Fibroblast of lung (primary cell): ENCODE data around the gene CCDC197. TPM values are rescaled to one million over a fixed set of nuclear protein-coding genes. Genes with fewer than 3 reads are reported as not detected.

ENCODE experiments used
- DNase-seq, 2 donors: peaks; one replicate each; pipeline versions ENCODE4 v3.0.0 to v3.0.0-alpha.2; 2010; ENCODE audit warnings: low read depth in 2 of 2
- H2AFZ ChIP-seq: 2 replicates; pipeline ENCODE4 v1.5.1; 2012; ENCODE audit warnings: low read length, control low read depth, inconsistent platforms
- H3K27ac ChIP-seq: 2 replicates; pipeline ENCODE4 v1.5.1; 2011; ENCODE audit warnings: low read length, control low read depth; ENCODE audit not compliant: insufficient read depth
- H3K27me3 ChIP-seq: 2 replicates; pipeline ENCODE4 v1.5.1; 2011; ENCODE audit warnings: mild to moderate bottlenecking, low read length; ENCODE audit not compliant: control insufficient read depth, insufficient read depth
- H3K36me3 ChIP-seq: 2 replicates; pipeline ENCODE4 v1.5.1; 2011; ENCODE audit warnings: low read length; ENCODE audit not compliant: control insufficient read depth, insufficient read depth
- H3K4me1 ChIP-seq: 2 replicates; pipeline ENCODE4 v1.5.1; 2011; ENCODE audit warnings: low read length; ENCODE audit not compliant: control insufficient read depth, insufficient read depth; ENCODE audit errors: extremely low read depth
- H3K4me2 ChIP-seq: 2 replicates; pipeline ENCODE4 v1.5.1; 2011; ENCODE audit warnings: low read length, control low read depth; ENCODE audit not compliant: insufficient read depth; ENCODE audit errors: extremely low read depth
- H3K4me3 ChIP-seq, 4 experiments: fragments of 200-600 bp in 1 of 4; sonication (generic) in 1 of 4; replicated peaks in 1 of 4; 2 replicates each; pipeline ENCODE4 v1.5.1; 2011 to 2016; ENCODE audit warnings: low read length in 4 of 4, low read depth in 3 of 4, mild to moderate bottlenecking in 3 of 4, control low read depth in 2 of 4, inconsistent platforms in 1 of 4, mixed read lengths in 1 of 4; ENCODE audit not compliant: insufficient read depth in 1 of 4; ENCODE audit errors: control extremely low read depth in 1 of 4
- H3K79me2 ChIP-seq: 2 replicates; pipeline ENCODE4 v1.5.1; 2012; ENCODE audit warnings: mild to moderate bottlenecking, low read length, inconsistent platforms; ENCODE audit not compliant: control insufficient read depth, insufficient read depth
- H3K9ac ChIP-seq: 2 replicates; pipeline ENCODE4 v1.5.1; 2011; ENCODE audit warnings: mild to moderate bottlenecking, low read length, control low read depth; ENCODE audit not compliant: insufficient read depth
- H3K9me3 ChIP-seq: 2 replicates; pipeline ENCODE4 v1.5.1; 2012; ENCODE audit warnings: low read depth, low read length; ENCODE audit not compliant: control insufficient read depth, insufficient read depth
- H4K20me1 ChIP-seq: 2 replicates; pipeline ENCODE4 v1.5.1; 2011; ENCODE audit warnings: low read length; ENCODE audit not compliant: control insufficient read depth, insufficient read depth; ENCODE audit errors: extremely low read depth
- CTCF ChIP-seq, 2 donors: IDR thresholded peaks in 1 of 2; conservative IDR thresholded peaks in 1 of 2; 1 replicate in 1 of 2; 2 replicates in 1 of 2; pipeline ENCODE4 v1.5.1; 2011 to 2012; ENCODE audit warnings: low read length in 2 of 2, control low read depth in 1 of 2, inconsistent platforms in 1 of 2, low read depth in 1 of 2, mild to moderate bottlenecking in 1 of 2
- EZH2 ChIP-seq: IDR thresholded peaks from 2 replicates; pipeline ENCODE4 v1.5.1; 2012; ENCODE audit warnings: low read length, control low read depth, mild to moderate bottlenecking; ENCODE audit errors: missing control alignments
- polyA plus RNA-seq, 2 donors: library from polyadenylated mRNA; depleted of rRNA in 1 of 2; stranded (reverse) in 1 of 2; unstranded in 1 of 2; fragments of >200 nt; gene quantifications; 2 replicates each; pipeline ENCODE4 v1.2.1, GENCODE V29; 2011 to 2012; ENCODE audit warnings: missing spikeins in 1 of 2
- total RNA-seq: library from RNA; depleted of rRNA; stranded (reverse); fragments of >200 nt; gene quantifications from 2 replicates; pipeline ENCODE4 v1.2.1, GENCODE V29; 2014

Gene CCDC197
- total and polyA plus RNA-seq, 2 donors (not counting 1 experiment from before 2014, with no cell fraction given), result not detected

- Histone ChIP-seq H3K9me3 (no peaks in the 10 kb centered on the region), H3K4me1 (no peaks in the 10 kb centered on the region), H4K20me1 (no peaks in the 10 kb centered on the region), H3K27ac (no peak overlapping the region), H3K79me2 (no peaks in the 10 kb centered on the region), H3K27me3 (peaks cover 3% of the 10 kb centered on the region), H3K9ac (no peak overlapping the region), H3K4me2 (no peak overlapping the region), H2AFZ (no peak overlapping the region), H3K4me3 (no peak overlapping the region), H3K36me3 (no peaks in the 10 kb centered on the region)
- DNase-seq, result peak in 1 of 2 donors; percentile 71
- no peak for TF ChIP-seq CTCF (conservative IDR thresholded peaks at IDR 0.05 in 1 of 2, IDR thresholded peaks at IDR 0.05 in 1 of 2; ENCODE audit: low read depth in 1 of 2, low read length in 2 of 2)
- no peak for TF ChIP-seq EZH2
Measured at GRCh38 chr14:94028450-94028826, 31.3 kb downstream of the CCDC197 start.

- no peaks in the 10 kb centered on the region for H3K27me3 ChIP-seq
- H3K4me3 ChIP-seq, result no peak overlapping the region
- H3K4me1 ChIP-seq, result no peaks in the 10 kb centered on the region
- H3K79me2 ChIP-seq, result no peaks in the 10 kb centered on the region
- H3K36me3 ChIP-seq, result no peaks in the 10 kb centered on the region
- no peak overlapping the region for H3K4me2 ChIP-seq
- no peaks in the 10 kb centered on the region for H4K20me1 ChIP-seq
- TF ChIP-seq EZH2 (no peak), CTCF (conservative IDR thresholded peaks at IDR 0.05 in 1 of 2, IDR thresholded peaks at IDR 0.05 in 1 of 2; ENCODE audit: low read depth in 1 of 2, low read length in 2 of 2) (no peak)
- no peak overlapping the region for H3K9ac ChIP-seq
- no peak for DNase-seq
- H3K9me3 ChIP-seq, result no peaks in the 10 kb centered on the region
- no peak overlapping the region for H3K27ac ChIP-seq
- H2AFZ ChIP-seq, result no peak overlapping the region
Measured at GRCh38 chr14:94029265-94029664, 32.2 kb downstream of the CCDC197 start.

GRCh38 chr14:94029671-94030203 lies 32.6 kb downstream of the CCDC197 start:
- no peak overlapping the region for H3K9ac ChIP-seq
- H3K4me2 ChIP-seq, result no peak overlapping the region
- TF ChIP-seq EZH2 (no peak), CTCF (conservative IDR thresholded peaks at IDR 0.05 in 1 of 2, IDR thresholded peaks at IDR 0.05 in 1 of 2; ENCODE audit: low read depth in 1 of 2, low read length in 2 of 2) (no peak)
- no peak overlapping the region for H3K4me3 ChIP-seq
- H3K27me3 ChIP-seq, result no peaks in the 10 kb centered on the region
- no peak for DNase-seq
- no peaks in the 10 kb centered on the region for H4K20me1 ChIP-seq
- no peaks in the 10 kb centered on the region for H3K36me3 ChIP-seq
- H2AFZ ChIP-seq, result no peak overlapping the region
- no peak overlapping the region for H3K27ac ChIP-seq
- H3K79me2 ChIP-seq, result no peaks in the 10 kb centered on the region
- H3K9me3 ChIP-seq, result no peaks in the 10 kb centered on the region
- H3K4me1 ChIP-seq, result no peaks in the 10 kb centered on the region
